ENCODE results near the gene CGB1.
"Not testable (repeated sequence)": the region's sequence is repeated elsewhere in the genome, so short reads cannot be mapped to it uniquely, and the experiment has no call there.

CGB1 gene

GRCh38 chr19:49057636-49058234, 21.0 kb upstream of the CGB1 start, which contains the start of gene CGB7:
Gene CGB7 (minus strand): TSS chr19:49057749. CDS start chr19:49055375, 2,374 bp downstream.
- DNase-seq: peak; percentile 27

DNA sequence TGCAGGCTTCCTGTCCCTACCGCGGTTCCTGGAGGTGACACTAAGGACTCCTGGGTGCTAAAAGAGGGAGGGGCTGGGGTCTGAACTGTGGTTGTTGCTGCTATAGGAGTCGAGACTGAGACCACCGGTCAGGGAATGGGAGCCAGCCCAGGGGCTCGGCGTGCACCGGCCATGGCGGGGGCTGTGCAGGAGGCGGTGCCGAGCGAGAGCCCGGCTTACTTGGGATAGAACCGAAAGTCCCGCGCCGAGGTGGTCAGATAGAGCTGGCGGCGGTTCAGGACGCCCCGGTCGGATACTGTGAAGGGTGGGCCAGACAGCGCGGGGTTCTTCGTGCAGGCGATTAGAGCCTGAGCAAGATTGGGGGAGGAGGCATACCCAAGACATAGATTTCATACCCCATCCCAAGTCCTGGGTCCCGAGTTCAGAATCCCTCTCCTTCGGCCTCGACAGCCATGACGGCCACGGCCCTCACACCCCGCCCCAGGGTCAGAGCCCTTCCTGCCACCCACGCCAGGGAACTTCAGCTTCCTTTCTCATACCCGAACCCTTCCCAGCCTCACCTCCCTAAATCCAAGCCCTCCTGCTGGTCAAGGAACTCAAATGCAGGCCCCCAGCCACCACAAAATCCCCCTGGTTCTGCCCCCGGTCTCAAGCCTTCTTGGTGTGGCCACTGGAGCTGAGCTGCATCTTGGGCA, 20.4 kb upstream of the CGB1 start:
- not testable (repeated sequence) for DNase-seq

- DNase-seq: peak; percentile 27
Measured at GRCh38 chr19:49056101-49056901, 19.6 kb upstream of the CGB1 start.

- DNase-seq: not testable (repeated sequence)
Measured at GRCh38 chr19:49050376-49051033, 13.8 kb upstream of the CGB1 start.

DNA sequence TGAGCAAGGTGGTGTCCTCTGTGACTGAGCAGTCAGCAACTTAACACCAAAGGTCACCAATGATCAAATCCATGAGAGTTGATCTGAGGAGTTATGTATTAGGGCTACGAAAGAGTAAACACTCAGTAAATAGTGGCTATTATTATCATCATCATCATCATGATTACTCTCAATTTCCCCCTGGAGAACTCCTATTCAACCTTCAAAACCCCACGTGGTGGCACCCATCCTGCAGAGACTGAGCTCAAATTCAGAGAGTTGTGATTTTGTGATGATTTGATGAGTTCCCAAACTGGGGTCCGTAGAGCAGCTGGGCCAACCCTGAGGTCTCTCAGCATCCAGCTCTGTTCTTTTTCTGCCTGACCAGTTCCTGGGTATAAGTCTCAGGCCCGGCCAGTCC, 13.1 kb upstream of the CGB1 start:
- not testable (repeated sequence) for DNase-seq

DNA sequence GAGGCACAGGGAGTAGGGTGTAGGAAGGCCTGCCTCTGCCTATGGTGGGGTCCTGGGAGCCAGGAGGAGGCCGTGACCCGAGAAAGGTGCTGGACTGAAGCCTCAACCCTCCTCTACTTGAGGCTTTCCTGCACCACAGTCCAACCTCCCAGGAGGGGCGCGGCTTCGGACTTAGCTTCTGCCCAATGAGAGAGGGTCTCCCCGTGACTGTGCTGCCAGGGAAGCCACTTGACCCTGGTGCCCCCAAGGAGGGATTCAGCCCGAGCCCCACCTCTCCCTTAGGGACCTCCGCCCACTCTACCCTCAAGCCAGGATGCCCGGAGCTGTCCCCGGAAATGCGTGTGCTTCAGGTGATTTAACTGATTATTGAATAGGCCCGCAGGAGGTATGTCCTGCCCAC, 12.3 kb upstream of the CGB1 start, which contains the start of gene CGB8:
Gene CGB8 (minus strand): TSS at position 101 of the 400 bp plus-strand sequence. CDS start 372 bp downstream, outside the sequence.
- not testable (repeated sequence) for DNase-seq

- DNase-seq: not testable (repeated sequence)
Measured at GRCh38 chr19:49043548-49043947, 6.9 kb upstream of the CGB1 start, which contains the start of gene CGB5. Gene CGB5 (plus strand): TSS chr19:49043848. CDS start chr19:49044210, 362 bp downstream.

DNA sequence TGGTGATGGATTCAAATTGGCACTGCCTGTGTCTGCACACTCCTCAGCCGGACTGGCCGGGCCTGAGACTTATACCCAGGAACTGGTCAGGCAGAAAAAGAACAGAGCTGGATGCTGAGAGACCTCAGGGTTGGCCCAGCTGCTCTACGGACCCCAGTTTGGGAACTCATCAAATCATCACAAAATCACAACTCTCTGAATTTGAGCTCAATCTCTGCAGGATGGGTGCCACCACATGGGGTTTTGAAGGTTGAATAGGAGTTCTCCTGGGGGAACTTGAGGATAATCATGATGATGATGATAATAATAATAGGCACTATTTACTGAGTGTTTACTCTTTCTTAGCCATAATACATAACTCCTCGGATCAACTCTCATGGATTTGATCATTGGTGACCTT, 6.0 kb upstream of the CGB1 start:
- DNase-seq: not testable (repeated sequence)

- no peak for DNase-seq
Measured at GRCh38 chr19:49042177-49042576, 5.5 kb upstream of the CGB1 start.

- DNase-seq: not testable (repeated sequence)
Measured at GRCh38 chr19:49039736-49040135, 3.0 kb upstream of the CGB1 start.

GRCh38 chr19:49038557-49039276, 2.0 kb upstream of the CGB1 start:
- DNase-seq: not testable (repeated sequence)

- DNase-seq: not testable (repeated sequence)
Measured at GRCh38 chr19:49038111-49038510, 1.4 kb upstream of the CGB1 start.

DNA sequence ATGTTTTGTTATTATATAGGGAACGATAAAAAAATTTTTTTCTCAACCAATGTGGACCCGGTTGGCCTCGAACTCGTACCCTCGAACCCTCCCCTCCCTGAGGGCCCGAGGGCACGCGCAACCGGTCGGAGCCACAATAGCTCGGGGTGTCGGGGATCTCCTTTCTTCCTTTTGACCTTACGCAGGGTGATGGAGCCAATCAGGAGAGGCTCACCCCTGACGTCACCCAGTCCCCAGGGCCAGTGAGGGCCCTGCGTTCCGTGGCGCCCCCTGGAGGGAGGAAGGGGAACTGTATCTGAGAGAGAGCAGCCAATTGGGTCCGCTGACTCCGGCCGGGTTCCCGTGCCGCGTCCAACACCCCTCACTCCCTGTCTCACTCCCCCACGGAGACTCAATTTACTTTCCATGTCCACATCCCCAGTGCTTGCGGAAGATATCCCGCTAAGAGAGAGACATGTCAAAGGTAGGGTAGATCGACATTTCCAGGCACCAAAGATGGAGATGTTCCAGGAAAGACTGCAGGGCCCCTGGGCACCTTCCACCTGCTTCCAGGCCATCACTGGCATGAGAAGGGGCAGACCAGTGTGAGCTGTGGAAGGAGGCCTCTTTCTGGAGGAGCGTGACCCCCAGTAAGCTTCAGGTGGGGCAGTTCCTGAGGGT, 4.9 kb downstream of the CGB1 start, which contains the start of gene CGB2:
Gene CGB2 (plus strand): TSS at position 249 of the 660 bp plus-strand sequence. CDS start 206 bp downstream, at position 455.
- peak; percentile 18 for DNase-seq

DNA sequence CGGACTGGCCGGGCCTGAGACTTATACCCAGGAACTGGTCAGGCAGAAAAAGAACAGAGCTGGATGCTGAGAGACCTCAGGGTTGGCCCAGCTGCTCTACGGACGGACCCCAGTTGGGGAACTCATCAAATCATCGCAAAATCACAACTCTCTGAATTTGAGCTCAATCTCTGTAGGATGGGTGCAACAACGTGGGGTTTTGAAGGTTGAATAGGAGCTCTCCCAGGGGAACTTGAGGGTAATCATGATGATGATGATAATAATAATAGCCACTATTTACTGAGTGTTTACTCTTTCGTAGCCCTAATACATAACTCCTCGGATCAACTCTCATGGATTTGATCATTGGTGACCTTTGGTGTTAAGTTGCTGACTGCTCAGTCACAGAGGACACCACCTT, 6.4 kb downstream of the CGB1 start:
- DNase-seq: not testable (repeated sequence)

DNA sequence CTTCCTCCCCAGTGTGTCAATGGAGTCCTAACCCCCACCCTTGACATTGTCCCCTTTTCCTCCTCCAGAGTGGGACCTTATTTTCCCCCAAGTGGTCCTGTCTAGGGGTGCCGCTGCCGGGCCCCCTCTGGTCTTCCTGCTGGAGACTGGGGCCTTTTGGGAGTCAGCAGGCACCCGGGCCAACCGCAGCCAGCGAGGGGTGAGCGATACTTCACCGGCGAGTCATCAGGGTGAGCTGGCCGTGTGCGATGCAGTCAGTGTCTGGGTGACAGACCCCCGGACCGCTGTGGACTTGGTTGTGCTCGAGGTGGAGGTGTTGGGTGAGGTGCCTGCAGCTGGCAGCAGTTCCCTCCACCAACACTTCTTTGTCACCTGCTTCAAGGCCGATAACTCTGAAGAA, 6.9 kb downstream of the CGB1 start:
- not testable (repeated sequence) for DNase-seq

DNA sequence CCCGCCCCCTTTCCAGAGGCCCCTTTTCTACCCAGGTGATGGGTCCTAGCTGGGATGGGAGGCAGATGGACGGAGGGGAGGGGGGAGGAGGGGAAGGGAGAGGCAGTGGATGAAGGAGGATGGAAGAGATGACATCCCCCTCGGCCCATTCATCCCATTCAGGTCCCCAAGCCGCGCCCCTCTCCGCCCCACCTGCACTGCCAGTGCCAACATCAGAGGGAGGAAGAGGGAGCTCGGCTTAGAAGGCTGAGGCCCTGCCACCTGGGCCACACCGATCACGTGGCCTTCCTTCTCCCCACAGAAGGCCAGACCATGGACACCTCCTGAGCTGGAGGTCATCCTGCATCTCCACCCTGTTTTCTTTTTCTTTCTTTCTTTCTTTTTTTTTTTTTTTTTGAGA, 8.0 kb downstream of the CGB1 start:
- not testable (repeated sequence) for DNase-seq

- DNase-seq: not testable (repeated sequence)
Measured at GRCh38 chr19:49025599-49025998, 11.1 kb downstream of the CGB1 start.

- not testable (repeated sequence) for DNase-seq
Measured at GRCh38 chr19:49025088-49025487, 11.6 kb downstream of the CGB1 start.

- DNase-seq: not testable (repeated sequence)
Measured at GRCh38 chr19:49024233-49024632, 12.5 kb downstream of the CGB1 start, which contains the start of gene CGB3. Gene CGB3 (minus strand): TSS chr19:49024333. CDS start chr19:49023971, 362 bp downstream.

DNA sequence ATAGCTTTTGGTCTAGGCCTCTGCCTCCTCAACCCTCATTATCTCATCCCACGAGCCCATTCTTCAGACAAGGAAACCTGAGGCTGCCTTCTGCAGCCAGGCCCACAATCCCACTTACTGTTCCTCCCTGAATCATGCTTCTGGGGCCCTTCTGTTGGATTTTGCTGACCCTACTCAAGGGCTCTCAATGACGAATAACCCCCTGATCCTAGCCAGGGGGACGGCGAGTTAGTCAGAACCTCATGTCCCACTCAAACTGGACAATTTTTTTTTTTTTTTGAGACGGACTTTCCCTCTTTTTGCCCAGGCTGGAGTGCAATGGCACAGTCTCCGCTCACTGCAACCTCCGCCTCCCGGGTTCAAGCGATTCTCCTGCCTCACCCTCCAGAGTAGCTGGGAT, 14.6 kb downstream of the CGB1 start:
- no peak for DNase-seq
